Karpas-422 (cell line): ENCODE data around the gene ORMDL3. TPM values are rescaled to one million over a fixed set of nuclear protein-coding genes. Genes with fewer than 3 reads are reported as not detected.

Experiments
- DNase-seq: peaks from one replicate; pipeline ENCODE4 v3.0.0-alpha.2; 2015
- H2AFZ ChIP-seq: fragments of 200-600 bp; sonication (generic); 2 replicates; pipeline ENCODE4 v1.6.1; 2014; ENCODE audit warnings: antibody characterized with exemption, low read length, mixed read lengths
- H3K27ac ChIP-seq: fragments of 200-600 bp; sonication (generic); 2 replicates; pipeline ENCODE4 v1.5.1; 2014; ENCODE audit warnings: mild to moderate bottlenecking, low read length, moderate library complexity
- H3K27me3 ChIP-seq: fragments of 200-600 bp; sonication (generic); 2 replicates; pipeline ENCODE4 v1.6.1; 2014; ENCODE audit warnings: low read length, mixed read lengths
- H3K36me3 ChIP-seq: fragments of 200-600 bp; sonication (generic); 2 replicates; pipeline ENCODE4 v1.6.1; 2014; ENCODE audit warnings: low read length, mixed read lengths; ENCODE audit not compliant: insufficient read depth
- H3K4me1 ChIP-seq: fragments of 200-600 bp; sonication (generic); 2 replicates; pipeline ENCODE4 v1.6.1; 2014; ENCODE audit warnings: mild to moderate bottlenecking, low read length, mixed read lengths
- H3K4me2 ChIP-seq: fragments of 200-600 bp; sonication (generic); 2 replicates; pipeline ENCODE4 v1.6.1; 2014; ENCODE audit warnings: low read length, low read depth, mild to moderate bottlenecking; ENCODE audit not compliant: poor library complexity, severe bottlenecking
- H3K4me3 ChIP-seq: fragments of 200-600 bp; sonication (generic); 2 replicates; pipeline ENCODE4 v1.5.1; 2014; ENCODE audit warnings: mild to moderate bottlenecking, antibody characterized with exemption, low read length, mixed read lengths
- H3K79me2 ChIP-seq: fragments of 200-600 bp; sonication (generic); 2 replicates; pipeline ENCODE4 v1.6.1; 2014; ENCODE audit warnings: mild to moderate bottlenecking, low read length, mixed read lengths
- H3K9ac ChIP-seq: fragments of 200-600 bp; sonication (generic); 2 replicates; pipeline ENCODE4 v1.6.0; 2014; ENCODE audit warnings: low read length
- H3K9me2 ChIP-seq: fragments of 200-600 bp; sonication (generic), shearing (Covaris generic); replicated peaks from 2 replicates; pipeline ENCODE4 v1.6.0; 2014; ENCODE audit warnings: mild to moderate bottlenecking, low read length, moderate library complexity; ENCODE audit not compliant: insufficient read depth
- H3K9me3 ChIP-seq: fragments of 300-700, 200-600 bp; sonication (generic); 2 replicates; pipeline ENCODE4 v1.6.1; 2014; ENCODE audit warnings: low read length, mixed read lengths
- H4K20me1 ChIP-seq: fragments of 200-600 bp; sonication (generic); 2 replicates; pipeline ENCODE4 v1.6.1; 2014; ENCODE audit warnings: mild to moderate bottlenecking, antibody characterized with exemption, low read length, low read depth; ENCODE audit not compliant: insufficient read depth
- total RNA-seq: library from RNA; depleted of rRNA; stranded (reverse); fragments of >200 nt; shearing (Covaris generic); gene quantifications from 2 replicates; pipeline ENCODE4 v1.2.3, GENCODE V29; 2014; ENCODE audit warnings: low replicate concordance

ORMDL3 gene
- total RNA-seq, 1 experiment from 2014 or later, result 41.4 TPM

DNA sequence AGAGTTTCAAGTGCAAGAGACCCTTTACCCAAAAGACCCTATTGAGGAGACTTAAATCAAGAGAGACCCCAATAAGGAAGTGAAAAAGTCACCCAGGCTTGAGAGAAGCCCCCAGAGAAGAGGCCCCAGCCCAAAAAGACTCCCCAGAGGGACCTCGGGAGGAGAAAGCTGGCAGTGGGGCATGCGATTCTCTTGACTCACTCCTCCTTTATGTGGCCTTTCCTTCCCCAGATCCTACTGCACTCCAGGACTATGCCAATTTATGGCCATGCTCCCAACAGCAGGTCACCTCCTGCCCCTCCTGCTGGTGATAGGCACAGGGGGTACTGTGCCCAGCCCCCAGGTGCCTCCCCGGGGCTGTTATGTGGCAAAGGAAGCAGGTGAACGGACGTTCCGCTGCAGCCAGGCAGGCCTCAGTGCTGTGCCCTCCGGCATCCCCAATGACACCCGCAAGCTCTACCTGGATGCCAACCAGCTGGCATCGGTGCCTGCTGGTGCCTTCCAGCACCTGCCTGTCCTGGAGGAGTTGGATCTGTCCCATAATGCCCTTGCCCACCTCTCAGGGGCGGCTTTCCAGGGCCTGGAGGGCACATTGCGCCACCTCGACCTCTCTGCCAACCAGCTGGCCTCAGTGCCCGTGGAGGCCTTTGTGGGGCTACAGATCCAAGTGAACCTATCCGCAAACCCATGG is 16.4 kb upstream of the ORMDL3 start:
- Histone ChIP-seq H3K9ac (no peak overlapping the region), H3K4me2 (no peak overlapping the region), H3K27ac (no peak overlapping the region), H3K4me3 (no peak overlapping the region), H3K4me1 (peaks cover 23% of the 10 kb centered on the region), H3K9me2 (no peaks in the 10 kb centered on the region), H3K9me3 (no peaks in the 10 kb centered on the region), H4K20me1 (no peaks in the 10 kb centered on the region), H3K79me2 (no peaks in the 10 kb centered on the region), H3K27me3 (no peaks in the 10 kb centered on the region), H3K36me3 (no peaks in the 10 kb centered on the region), H2AFZ (no peak overlapping the region)
- no peak for DNase-seq

DNA sequence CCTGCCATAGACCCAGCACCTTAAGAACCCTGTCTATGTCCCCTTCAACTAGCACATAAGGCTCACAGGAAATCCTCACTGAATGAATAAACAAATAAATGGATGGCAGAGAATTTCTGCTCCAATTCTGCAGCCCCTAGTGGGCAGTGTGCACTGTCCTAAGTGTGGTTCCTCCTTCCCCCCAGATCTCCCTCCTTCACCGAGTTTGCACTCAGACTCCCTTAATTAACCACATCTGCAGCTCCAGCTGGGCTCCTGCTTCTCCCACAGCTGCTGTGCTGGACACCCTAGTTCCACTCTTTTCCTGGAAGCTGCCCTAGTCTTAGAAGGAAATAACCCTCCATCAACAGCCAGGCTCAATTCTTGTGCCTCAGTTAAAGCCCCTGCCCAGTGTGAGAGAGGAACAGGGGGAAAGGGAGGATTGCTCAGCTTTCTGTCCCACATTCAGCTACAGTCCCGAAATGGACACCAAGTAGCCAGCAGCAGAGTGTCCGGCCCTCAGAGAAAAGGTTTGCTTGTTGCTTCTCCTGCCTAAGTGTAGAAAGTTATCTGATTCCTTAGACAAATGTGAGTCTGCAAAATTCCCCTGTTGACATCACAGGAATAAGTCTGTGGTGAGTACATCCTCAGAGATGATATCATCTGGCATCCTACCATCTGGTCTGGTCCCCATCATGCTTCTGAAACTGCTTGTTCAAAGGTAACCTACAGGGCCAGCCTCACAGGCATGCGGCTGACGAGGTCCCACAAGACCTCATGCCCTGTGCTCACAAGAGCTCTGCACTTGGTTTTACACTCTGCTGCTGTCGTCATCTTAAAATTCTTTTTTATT is 12.4 kb upstream of the ORMDL3 start:
- H3K4me1 ChIP-seq, result peaks cover 19% of the 10 kb centered on the region
- H3K9ac ChIP-seq, result peak overlapping the region; percentile 51
- H3K4me2 ChIP-seq, result peak overlapping the region; percentile 40
- no peaks in the 10 kb centered on the region for H3K9me3 ChIP-seq
- no peaks in the 10 kb centered on the region for H3K79me2 ChIP-seq
- H3K4me3 ChIP-seq, result no peak overlapping the region
- H3K27me3 ChIP-seq, result no peaks in the 10 kb centered on the region
- H4K20me1 ChIP-seq, result no peaks in the 10 kb centered on the region
- DNase-seq, result peak; percentile 80
- H3K9me2 ChIP-seq, result no peaks in the 10 kb centered on the region
- peak overlapping the region; percentile 80; the same call in 1 of the 2 replicates for H2AFZ ChIP-seq
- no peaks in the 10 kb centered on the region for H3K36me3 ChIP-seq
- H3K27ac ChIP-seq, result no peak overlapping the region

DNA sequence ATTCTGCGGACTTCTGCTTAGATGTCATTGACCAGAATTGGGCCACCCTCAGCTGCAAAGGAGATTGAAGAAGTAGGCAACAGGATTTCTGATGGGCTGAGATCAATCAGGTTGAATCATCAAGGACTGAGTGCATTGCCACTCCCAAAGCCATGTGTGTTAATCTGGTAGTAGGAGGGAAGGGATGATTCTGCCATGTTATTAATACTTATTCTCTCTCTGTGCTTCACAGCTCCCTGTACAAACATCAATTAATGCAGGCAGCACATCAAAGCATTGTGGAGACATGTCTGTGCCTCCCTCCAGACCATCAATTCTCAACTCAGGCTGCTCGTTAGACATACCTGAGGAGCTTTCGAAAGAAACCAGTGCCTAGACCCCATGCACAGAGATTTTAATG is 11.7 kb upstream of the ORMDL3 start:
- Histone ChIP-seq H3K9me3 (no peaks in the 10 kb centered on the region), H3K4me2 (peak overlapping the region; percentile 40), H3K79me2 (no peaks in the 10 kb centered on the region), H2AFZ (0 out of 2 replicates have a peak overlapping the region, but pooled peaks have one; percentile 2), H3K36me3 (no peaks in the 10 kb centered on the region), H3K9me2 (no peaks in the 10 kb centered on the region), H3K9ac (no peak overlapping the region), H4K20me1 (no peaks in the 10 kb centered on the region), H3K4me3 (no peak overlapping the region), H3K27me3 (no peaks in the 10 kb centered on the region), H3K4me1 (peaks cover 21% of the 10 kb centered on the region), H3K27ac (no peak overlapping the region)
- DNase-seq, result no peak

DNA sequence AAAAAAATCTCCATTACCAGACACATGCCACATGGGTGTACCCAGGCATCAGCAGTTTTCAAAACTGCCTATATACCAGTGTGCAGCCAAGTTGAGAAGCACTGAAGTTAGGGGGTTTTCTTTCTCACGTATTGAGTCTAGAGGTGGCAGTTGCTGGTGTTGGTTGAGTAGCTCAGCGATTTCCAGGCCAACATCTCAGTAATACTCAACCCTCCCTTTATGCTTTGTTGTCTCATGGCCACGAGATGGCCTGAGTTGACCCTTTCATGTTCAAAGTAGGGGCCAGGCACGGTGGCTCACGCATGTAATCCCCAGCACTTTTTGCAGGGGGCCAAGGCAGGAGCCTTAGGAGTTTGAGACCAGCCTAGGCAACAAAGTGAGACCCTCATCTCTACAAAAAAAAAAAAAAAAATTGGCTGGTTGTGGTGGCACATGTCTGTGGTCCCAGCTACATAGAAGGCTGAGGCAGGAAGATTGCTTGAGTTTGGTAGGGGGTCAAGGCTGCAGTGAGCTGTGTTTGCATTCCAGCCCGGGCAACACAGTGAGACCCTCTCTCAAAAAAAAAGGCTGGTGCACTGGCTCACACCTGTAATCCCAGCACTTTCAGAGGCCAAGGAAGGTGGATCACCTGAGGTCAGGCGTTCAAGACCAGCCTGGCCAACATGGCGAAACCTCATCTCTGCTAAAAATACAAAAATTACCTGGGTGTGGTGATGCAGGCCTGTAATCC is 10.9 kb upstream of the ORMDL3 start:
- Histone ChIP-seq H3K27me3 (no peaks in the 10 kb centered on the region), H3K9me3 (no peaks in the 10 kb centered on the region), H3K36me3 (no peaks in the 10 kb centered on the region), H2AFZ (no peak overlapping the region), H3K4me2 (no peak overlapping the region), H3K9me2 (no peaks in the 10 kb centered on the region), H3K4me1 (peaks cover 17% of the 10 kb centered on the region), H3K4me3 (no peak overlapping the region), H4K20me1 (no peaks in the 10 kb centered on the region), H3K79me2 (no peaks in the 10 kb centered on the region), H3K27ac (no peak overlapping the region), H3K9ac (no peak overlapping the region)
- no peak for DNase-seq

DNA sequence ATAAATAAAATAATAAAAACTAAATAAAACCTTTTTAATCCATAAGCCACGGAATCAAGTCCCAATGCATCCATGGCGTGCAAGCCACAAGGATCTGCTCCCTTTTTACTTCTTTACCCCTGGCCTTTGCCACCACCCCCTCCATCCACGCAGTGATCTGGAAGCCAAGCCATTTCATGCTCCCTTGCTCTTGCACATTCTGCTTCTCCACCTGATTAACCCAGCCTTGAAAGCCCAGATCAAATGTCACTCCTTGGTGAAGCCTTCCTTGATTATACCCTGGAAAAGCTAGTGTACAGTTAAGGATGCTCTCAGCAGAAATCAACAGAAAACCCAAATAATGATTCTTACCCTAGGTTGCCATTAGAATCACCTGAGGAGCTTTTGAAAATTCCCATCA is 10.0 kb upstream of the ORMDL3 start:
- Histone ChIP-seq H4K20me1 (no peaks in the 10 kb centered on the region), H3K4me2 (no peak overlapping the region), H3K4me3 (no peak overlapping the region), H3K4me1 (peaks cover 17% of the 10 kb centered on the region), H3K36me3 (no peaks in the 10 kb centered on the region), H3K27me3 (no peaks in the 10 kb centered on the region), H3K79me2 (no peaks in the 10 kb centered on the region), H3K27ac (no peak overlapping the region), H3K9me2 (no peaks in the 10 kb centered on the region), H2AFZ (no peak overlapping the region), H3K9me3 (no peaks in the 10 kb centered on the region), H3K9ac (no peak overlapping the region)
- no peak for DNase-seq

DNA sequence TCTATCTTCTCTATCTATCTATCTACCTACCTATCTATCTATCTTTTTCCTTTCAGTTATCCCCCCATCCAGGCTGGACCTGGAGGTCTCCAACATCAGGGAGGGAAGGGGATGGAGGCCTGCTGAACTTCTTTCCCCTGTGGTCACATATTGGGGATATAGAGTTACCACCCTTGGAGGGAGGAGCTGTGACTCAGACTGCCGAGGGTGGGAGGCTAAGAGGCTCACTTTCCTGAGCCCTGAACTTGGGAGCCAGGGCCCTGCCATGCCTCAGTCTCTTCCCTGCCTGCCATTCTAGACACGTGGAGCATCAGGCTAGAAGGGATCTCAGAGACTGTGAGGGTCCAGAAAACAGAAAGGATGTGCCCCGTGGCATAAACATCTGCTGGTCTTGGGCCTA is 8.5 kb upstream of the ORMDL3 start:
- peaks cover 17% of the 10 kb centered on the region for H3K4me1 ChIP-seq
- no peaks in the 10 kb centered on the region for H3K9me2 ChIP-seq
- H3K9me3 ChIP-seq, result no peaks in the 10 kb centered on the region
- no peak overlapping the region for H2AFZ ChIP-seq
- no peak overlapping the region for H3K9ac ChIP-seq
- no peak overlapping the region for H3K27ac ChIP-seq
- H3K36me3 ChIP-seq, result no peaks in the 10 kb centered on the region
- H3K4me2 ChIP-seq, result no peak overlapping the region
- H3K27me3 ChIP-seq, result no peaks in the 10 kb centered on the region
- no peak overlapping the region for H3K4me3 ChIP-seq
- no peak for DNase-seq
- H4K20me1 ChIP-seq, result no peaks in the 10 kb centered on the region
- H3K79me2 ChIP-seq, result no peaks in the 10 kb centered on the region

DNA sequence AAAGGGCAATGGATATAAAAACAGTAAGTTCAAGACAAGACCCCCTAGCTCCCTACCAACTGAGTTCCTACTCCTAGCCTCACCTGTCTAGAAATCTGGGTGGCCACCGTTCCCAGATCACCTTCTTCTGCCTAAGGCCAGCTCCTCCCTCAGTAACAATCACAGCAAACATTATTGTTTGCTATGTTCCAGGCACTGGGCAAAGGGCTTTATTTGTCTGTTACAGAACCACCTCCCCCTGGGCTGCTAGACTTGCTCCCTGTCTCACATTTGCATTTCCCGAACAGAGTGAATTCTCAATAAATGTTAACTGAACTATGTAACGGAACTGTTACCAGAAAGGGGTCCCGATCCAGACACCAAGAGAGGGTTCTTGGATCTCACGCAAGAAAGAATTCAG is 6.9 kb upstream of the ORMDL3 start:
- Histone ChIP-seq H3K36me3 (no peaks in the 10 kb centered on the region), H3K4me1 (peaks cover 8% of the 10 kb centered on the region), H3K27me3 (no peaks in the 10 kb centered on the region), H4K20me1 (no peaks in the 10 kb centered on the region), H3K4me3 (no peak overlapping the region), H3K27ac (no peak overlapping the region), H3K9me2 (no peaks in the 10 kb centered on the region), H3K79me2 (no peaks in the 10 kb centered on the region), H3K9me3 (no peaks in the 10 kb centered on the region), H3K4me2 (no peak overlapping the region), H2AFZ (no peak overlapping the region), H3K9ac (no peak overlapping the region)
- DNase-seq, result no peak

DNA sequence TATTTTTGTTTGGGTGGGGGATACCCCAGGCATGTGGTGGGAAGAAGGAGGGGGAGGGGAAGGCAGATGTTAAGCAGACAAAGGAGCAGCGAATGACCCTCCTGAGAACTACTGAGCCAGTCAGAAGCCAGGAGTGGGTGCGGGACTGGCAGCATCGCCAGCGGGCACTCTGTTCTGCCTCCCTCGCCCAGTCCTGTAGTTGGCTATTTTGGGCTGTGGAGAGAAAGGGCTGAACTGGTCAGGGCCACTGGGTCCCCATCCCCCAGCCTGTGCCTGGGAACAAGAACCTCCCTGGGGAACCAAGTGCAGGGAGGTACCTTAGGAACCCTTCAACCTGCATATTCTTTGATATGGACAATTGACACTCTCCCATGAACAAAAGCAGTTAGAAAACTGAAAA is 6.5 kb upstream of the ORMDL3 start:
- H3K9ac ChIP-seq, result no peak overlapping the region
- H3K4me3 ChIP-seq, result no peak overlapping the region
- H3K4me2 ChIP-seq, result no peak overlapping the region

More for the DNA sequence above, 6.5 kb upstream of the ORMDL3 start:
- Histone ChIP-seq H3K36me3 (no peaks in the 10 kb centered on the region), H2AFZ (no peak overlapping the region), H3K27ac (no peak overlapping the region), H3K9me2 (no peaks in the 10 kb centered on the region), H3K79me2 (no peaks in the 10 kb centered on the region), H3K27me3 (no peaks in the 10 kb centered on the region), H3K4me1 (peaks cover 6% of the 10 kb centered on the region), H4K20me1 (no peaks in the 10 kb centered on the region), H3K9me3 (no peaks in the 10 kb centered on the region)
- no peak for DNase-seq
